ENCODE measurements around the gene ETV7.

The ETV7 gene

DNA sequence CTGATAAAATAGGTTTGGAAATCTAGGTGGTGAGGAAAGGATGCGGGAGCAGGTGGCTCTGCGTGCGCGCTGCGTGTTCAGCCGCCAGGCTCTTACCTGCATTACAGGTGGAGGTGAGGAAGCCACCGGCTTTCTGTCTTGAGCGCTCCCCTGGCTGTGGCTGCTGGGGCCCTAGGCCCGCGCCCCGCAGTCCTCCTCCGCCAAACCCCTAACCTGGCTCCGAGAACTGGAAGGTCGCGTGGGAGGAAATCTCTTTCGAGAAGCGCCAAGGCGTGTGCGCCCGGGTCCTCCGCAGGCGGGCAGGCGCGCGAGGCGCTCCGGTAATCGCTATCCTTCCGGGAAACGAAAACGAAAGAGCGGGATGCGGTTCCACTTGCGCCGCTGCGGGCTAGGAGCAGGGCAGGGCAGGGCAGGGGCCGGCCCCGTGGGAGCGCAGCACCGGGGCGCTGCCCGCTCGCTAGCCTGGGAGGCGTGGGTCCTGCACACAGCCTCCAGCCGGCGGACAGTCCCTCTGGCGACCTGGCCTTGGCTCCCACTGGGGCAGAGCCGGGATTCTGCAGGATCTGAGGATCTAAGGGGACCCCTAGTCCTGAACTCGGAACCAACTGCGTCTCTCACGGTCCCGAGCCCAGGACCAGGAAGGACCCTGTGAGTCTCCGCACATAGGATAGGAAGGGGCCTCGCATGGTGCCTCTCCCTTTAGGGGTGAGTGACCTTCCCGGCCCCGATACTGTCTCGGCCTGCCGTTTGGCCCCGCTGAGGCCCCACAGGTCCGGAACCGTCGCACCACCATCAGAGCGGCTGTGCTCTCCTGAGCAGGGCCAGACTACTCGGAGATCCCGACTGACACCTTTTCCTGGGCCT is at the start of gene ETV7:
TSS of gene ETV7 (minus strand) at position 230 of the 864 bp plus-strand sequence. CDS start at position 102, 128 bp downstream.
- Mint-ChIP-seq H3K27me3 (peaks cover 55% of the 10 kb centered on the region), H3K4me3 (peak within 1 kb of the TSS; percentile 86), H3K9me3 (no peaks in the 10 kb centered on the region), H3K36me3 (ENCODE audit: low read depth) (peaks cover 10% of the 10 kb centered on the region), H3K4me1 (ENCODE audit: low read depth) (peaks cover 16% of the 10 kb centered on the region), H3K27ac (peak within 1 kb of the TSS; percentile 74)
- intact Hi-C loops (cut with micrococcal nuclease) = no loop called here

DNA sequence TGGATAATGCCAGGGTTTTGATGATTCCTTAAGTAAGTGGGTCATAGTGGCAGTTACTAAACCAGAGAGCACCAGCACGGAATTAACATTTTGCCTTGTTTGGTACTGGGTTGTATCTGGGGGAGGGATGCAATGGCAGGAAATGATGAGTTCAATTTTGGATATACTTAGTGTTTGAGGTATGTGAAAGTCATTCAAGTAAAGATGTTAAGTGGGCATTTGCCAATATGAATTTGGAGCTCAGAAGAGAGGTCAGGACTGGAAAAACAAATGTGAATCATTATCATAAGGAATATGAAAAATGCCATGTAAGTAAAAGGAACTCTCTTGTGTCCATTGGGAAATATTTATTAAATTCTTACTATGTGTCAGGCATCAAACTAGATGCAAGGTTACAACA is 49.0 kb upstream of the ETV7 start:
- Mint-ChIP-seq H3K9me3 (no peaks in the 10 kb centered on the region), H3K36me3 (ENCODE audit: low read depth) (no peaks in the 10 kb centered on the region), H3K4me1 (ENCODE audit: low read depth) (peaks cover 5% of the 10 kb centered on the region), H3K27me3 (no peaks in the 10 kb centered on the region), H3K27ac (no peak overlapping the region), H3K4me3 (no peak overlapping the region)
- intact Hi-C loops (cut with micrococcal nuclease) = no loop called here

DNA sequence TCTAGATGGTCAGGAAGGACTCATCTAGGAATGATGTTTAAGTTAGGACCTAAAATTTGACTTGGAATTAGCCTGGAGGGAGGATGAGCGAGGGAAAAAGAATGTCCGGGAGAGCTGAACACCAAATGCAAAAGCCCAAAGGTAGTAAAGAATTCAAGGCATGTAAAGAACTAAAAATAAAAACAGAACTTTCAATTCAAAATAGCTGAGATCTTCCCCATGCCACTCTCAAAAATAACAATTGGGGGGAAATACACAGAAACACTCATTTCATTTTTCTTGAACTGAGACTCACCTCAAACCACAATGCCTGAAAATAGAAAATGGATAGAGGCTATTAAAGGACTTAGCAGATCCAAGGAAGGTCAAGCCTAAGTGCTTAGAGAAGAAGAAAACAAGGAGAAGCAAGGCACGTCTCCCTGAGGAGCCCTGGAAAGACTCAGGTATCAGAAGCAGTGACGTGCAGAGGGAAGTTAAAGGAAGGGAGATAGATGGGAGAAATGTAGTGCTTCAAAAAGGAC is 44.7 kb upstream of the ETV7 start:
- Mint-ChIP-seq H3K27ac (no peak overlapping the region), H3K27me3 (no peaks in the 10 kb centered on the region), H3K36me3 (ENCODE audit: low read depth) (no peaks in the 10 kb centered on the region), H3K4me3 (no peak overlapping the region), H3K4me1 (ENCODE audit: low read depth) (no peaks in the 10 kb centered on the region), H3K9me3 (no peaks in the 10 kb centered on the region)
- intact Hi-C loops (cut with micrococcal nuclease) = no loop called here

DNA sequence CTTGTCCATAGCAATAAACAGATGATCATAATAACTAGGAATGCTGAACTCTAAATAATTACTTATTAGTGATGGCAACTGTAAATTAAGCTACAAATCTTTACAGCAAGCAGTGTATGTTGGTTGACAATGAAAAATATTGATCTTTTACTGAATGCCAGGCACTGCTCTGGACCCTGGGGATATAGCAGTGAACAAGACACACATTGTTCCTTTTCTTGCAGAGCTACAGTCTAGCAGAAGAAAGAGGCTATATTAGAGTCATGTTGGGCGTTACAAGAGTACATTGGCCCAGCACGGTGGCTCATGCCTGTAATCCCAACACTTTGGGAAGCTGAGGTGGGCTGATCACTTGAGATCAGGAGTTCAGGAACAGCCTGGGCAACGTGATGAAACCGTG is 43.7 kb upstream of the ETV7 start:
- Mint-ChIP-seq H3K4me1 (ENCODE audit: low read depth) (no peaks in the 10 kb centered on the region), H3K36me3 (ENCODE audit: low read depth) (no peaks in the 10 kb centered on the region), H3K4me3 (no peak overlapping the region), H3K27ac (no peak overlapping the region), H3K9me3 (no peaks in the 10 kb centered on the region), H3K27me3 (no peaks in the 10 kb centered on the region)
- intact Hi-C loops (cut with micrococcal nuclease) = no loop called here

DNA sequence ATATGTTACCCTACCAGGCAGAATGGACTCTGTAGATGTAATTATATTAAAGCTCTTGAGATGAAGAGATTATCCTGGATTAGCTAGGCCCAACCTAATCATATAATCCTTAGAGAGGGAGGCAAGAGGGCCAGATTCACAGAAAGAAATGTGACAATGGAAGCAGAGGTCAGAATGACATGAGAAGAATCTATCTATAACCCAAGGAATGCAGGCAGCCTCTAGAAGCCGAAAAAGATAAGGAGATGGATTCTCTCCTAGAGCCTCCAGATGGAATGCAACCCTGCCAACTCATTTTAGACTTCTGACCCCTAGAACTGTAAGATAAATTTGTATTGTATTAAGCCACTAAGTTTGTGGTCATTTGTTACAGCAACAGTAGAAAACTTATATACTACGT is 42.9 kb upstream of the ETV7 start:
- Mint-ChIP-seq H3K4me3 (no peak overlapping the region), H3K4me1 (ENCODE audit: low read depth) (no peaks in the 10 kb centered on the region), H3K9me3 (no peaks in the 10 kb centered on the region), H3K36me3 (ENCODE audit: low read depth) (no peaks in the 10 kb centered on the region), H3K27me3 (no peaks in the 10 kb centered on the region), H3K27ac (no peak overlapping the region)
- intact Hi-C loops (cut with micrococcal nuclease) = no loop called here

DNA sequence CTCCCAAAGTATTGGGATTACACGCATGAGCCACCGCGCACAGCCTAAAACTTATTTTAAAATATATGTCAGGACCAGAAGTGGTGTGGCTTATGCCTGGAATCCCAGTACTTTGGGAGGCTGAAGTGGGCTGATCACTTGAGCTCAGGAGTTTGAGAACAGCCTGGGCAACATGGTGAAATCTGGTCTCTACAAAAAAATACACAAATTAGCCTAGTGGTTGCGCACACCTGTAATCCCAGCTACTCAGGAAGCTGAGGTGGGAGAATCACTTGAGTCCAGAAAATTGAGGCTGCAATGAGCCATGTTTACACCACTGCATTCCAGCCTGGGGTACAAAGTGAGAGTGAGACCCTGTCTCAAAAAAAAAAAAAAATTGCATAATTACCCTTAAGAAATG is 41.4 kb upstream of the ETV7 start:
- H3K27ac Mint-ChIP-seq = no peak overlapping the region

DNA sequence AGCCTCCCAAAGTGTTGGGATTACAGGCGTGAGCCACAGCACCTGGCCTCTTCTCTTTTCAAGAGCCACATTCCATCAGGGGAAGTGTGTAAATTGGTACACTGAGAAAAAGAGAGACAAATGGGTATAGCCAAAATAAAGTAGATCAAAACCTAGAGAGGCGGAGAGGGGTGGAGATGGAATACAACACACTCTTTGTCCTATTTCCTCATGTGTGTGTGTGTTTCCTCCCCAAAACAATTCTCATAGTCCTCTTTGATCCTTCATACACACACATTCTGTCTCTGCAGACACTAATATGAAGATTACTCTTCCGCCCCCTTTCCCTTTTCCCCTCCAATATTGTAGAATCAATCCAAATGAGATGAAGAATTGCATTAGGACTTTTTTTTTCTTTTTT is 39.2 kb upstream of the ETV7 start:
- no peak overlapping the region for H3K27ac Mint-ChIP-seq
- H3K27me3 Mint-ChIP-seq = no peaks in the 10 kb centered on the region
- no peak overlapping the region for H3K4me3 Mint-ChIP-seq
- H3K9me3 Mint-ChIP-seq = no peaks in the 10 kb centered on the region
- peaks cover 14% of the 10 kb centered on the region for H3K4me1 Mint-ChIP-seq (ENCODE audit: low read depth)
- no peaks in the 10 kb centered on the region for H3K36me3 Mint-ChIP-seq (ENCODE audit: low read depth)
- intact Hi-C loops (cut with micrococcal nuclease) = loop anchor here (10.0 kb wide), 1 partner anchor 68 kb away; no protein-coding TSS in a partner anchor

More for the DNA sequence above, 41.4 kb upstream of the ETV7 start:
- no peaks in the 10 kb centered on the region for H3K27me3 Mint-ChIP-seq
- H3K4me3 Mint-ChIP-seq = no peak overlapping the region
- peaks cover under 1% of the 10 kb centered on the region for H3K4me1 Mint-ChIP-seq (ENCODE audit: low read depth)
- no peaks in the 10 kb centered on the region for H3K36me3 Mint-ChIP-seq (ENCODE audit: low read depth)
- intact Hi-C loops (cut with micrococcal nuclease) = loop anchor here (10.0 kb wide), 1 partner anchor 66 kb away; no protein-coding TSS in a partner anchor
- no peaks in the 10 kb centered on the region for H3K9me3 Mint-ChIP-seq

DNA sequence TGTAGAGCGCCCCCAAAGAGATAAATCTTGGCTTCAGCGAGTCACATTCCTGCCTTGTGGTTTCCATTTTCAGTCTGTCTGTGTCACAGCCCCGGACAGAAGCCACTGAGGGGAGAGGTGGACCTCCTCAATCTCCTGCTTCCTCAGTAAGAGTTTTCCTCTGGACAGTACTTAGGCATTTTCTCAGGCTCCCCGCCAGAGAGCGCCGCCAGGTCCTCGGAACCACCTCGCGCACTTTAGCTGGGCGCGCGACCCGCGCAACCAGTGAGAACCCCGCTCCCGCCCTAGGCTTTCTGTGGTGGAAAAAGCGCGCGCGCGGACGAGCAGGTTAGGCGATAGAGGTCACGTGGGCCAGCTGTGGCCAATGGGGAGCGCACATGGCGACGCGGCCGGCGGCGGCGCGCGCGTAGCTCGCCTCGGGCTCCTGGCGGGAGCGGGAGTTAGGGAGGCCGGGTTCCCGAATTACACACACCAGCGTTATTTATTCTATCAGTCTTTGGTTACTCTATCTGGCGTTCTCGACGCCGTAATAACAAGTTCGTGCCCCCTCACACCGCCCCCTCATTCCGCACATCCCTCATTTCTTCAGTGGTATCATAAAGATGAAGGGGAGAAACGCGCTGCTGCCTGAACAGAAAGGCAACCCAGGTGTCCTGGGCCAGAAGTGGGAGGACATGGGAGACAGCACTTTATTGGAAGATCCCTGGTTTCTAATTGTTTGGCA is 35.8 kb upstream of the ETV7 start:
- Mint-ChIP-seq H3K36me3 (ENCODE audit: low read depth) (no peaks in the 10 kb centered on the region), H3K9me3 (no peaks in the 10 kb centered on the region), H3K27ac (peak overlapping the region; percentile 78), H3K27me3 (no peaks in the 10 kb centered on the region), H3K4me1 (ENCODE audit: low read depth) (peaks cover 28% of the 10 kb centered on the region), H3K4me3 (peak overlapping the region; percentile 80)
- intact Hi-C loops (cut with micrococcal nuclease) = loop anchor here (1.0 to 10.0 kb wide), 4 partner anchors 18 to 169 kb away; partner anchors contain the start of gene SRSF3

DNA sequence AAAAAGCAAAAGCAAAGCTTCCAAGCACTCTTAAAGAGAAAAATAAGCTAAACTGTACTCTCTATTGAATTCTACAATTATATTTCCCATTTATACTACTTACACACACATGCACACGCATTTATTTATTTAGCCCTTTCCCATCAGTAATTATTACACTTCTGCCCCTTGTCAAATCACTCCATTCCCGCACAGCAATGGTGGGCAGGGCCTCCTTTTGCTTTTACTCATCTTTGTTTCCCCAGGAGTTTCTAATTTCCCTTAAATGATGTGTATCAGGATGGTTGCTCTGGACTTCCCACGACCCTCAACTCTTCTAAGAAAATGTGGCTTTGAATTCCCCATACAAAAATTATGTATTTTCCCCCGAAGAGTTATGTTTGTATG is 35.2 kb upstream of the ETV7 start:
- intact Hi-C loops (cut with micrococcal nuclease) = loop anchor here (1.0 to 10.0 kb wide), 4 partner anchors 19 to 170 kb away; partner anchors contain the start of gene SRSF3
- H3K4me3 Mint-ChIP-seq = peak overlapping the region; percentile 80
- no peaks in the 10 kb centered on the region for H3K36me3 Mint-ChIP-seq (ENCODE audit: low read depth)
- peak overlapping the region; percentile 78 for H3K27ac Mint-ChIP-seq
- H3K27me3 Mint-ChIP-seq = no peaks in the 10 kb centered on the region
- peaks cover 28% of the 10 kb centered on the region for H3K4me1 Mint-ChIP-seq (ENCODE audit: low read depth)
- no peaks in the 10 kb centered on the region for H3K9me3 Mint-ChIP-seq

DNA sequence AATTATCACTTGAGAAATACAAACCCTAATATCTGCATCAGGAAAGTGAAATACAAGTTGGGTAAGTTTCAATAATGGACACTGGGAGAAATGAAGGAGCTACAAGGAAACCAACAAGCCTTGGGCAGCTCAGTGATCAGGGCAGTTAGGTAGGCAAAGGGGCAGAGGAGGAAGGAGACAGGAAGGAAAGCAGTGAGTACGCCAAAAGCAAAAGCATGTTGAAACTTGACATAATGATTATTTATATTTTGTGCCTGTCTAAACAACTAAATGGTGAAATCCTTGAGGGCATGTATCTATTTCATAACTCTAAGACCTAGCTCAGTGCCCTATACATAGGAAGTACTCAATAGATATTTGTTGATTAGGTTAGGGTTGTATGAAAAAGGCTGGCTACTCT is 31.8 kb upstream of the ETV7 start:
- H3K4me3 Mint-ChIP-seq = no peak overlapping the region
- H3K9me3 Mint-ChIP-seq = no peaks in the 10 kb centered on the region
- no peaks in the 10 kb centered on the region for H3K36me3 Mint-ChIP-seq (ENCODE audit: low read depth)
- intact Hi-C loops (cut with micrococcal nuclease) = no loop called here
- peaks cover 29% of the 10 kb centered on the region for H3K4me1 Mint-ChIP-seq (ENCODE audit: low read depth)
- H3K27me3 Mint-ChIP-seq = peaks cover 6% of the 10 kb centered on the region
- H3K27ac Mint-ChIP-seq = no peak overlapping the region

DNA sequence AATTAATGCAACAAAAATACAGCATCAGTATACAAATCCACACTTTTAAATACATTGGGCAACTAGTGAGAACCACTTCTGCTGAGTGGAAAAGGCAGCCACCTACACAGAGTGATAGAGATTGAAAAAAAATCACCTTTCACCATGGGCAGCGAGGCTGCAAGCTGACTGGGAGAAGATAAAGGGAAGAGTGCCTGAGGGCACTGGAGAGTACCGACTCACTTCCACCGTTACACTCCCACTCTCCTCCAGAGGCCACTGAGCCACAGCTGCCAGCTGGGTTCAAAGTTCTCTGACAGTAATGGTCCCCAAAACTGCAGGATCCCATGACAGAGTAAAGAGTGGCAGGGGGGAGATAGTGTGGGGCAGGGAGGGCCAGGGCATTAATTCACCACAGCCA is 31.1 kb upstream of the ETV7 start:
- Mint-ChIP-seq H3K36me3 (ENCODE audit: low read depth) (no peaks in the 10 kb centered on the region), H3K9me3 (no peaks in the 10 kb centered on the region), H3K27me3 (peaks cover 7% of the 10 kb centered on the region), H3K4me3 (no peak overlapping the region), H3K27ac (no peak overlapping the region), H3K4me1 (ENCODE audit: low read depth) (peaks cover 29% of the 10 kb centered on the region)
- intact Hi-C loops (cut with micrococcal nuclease) = no loop called here

DNA sequence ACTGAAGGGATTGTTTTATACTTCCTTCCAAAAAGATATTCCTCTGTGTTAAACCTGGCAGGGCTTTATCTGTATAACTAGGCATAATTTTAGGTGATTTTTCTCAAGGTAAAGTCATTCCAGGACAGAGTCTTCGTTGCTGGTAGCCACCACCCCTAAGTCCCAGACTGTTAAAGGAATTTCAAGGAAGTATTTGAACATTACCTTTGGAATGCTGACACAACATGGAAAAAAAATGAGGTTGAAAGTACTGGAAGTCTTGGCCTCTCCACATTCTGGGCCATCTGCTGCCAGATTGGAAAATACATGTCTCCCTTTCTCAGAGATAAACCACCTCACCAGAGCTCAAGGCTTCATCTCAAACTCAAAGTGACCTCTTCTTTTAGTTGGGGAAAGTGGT is 27.0 kb upstream of the ETV7 start:
- Mint-ChIP-seq H3K9me3 (peaks cover 9% of the 10 kb centered on the region), H3K4me1 (ENCODE audit: low read depth) (peaks cover 15% of the 10 kb centered on the region), H3K27me3 (peaks cover 16% of the 10 kb centered on the region), H3K27ac (no peak overlapping the region), H3K36me3 (ENCODE audit: low read depth) (no peaks in the 10 kb centered on the region), H3K4me3 (no peak overlapping the region)
- intact Hi-C loops (cut with micrococcal nuclease) = no loop called here

DNA sequence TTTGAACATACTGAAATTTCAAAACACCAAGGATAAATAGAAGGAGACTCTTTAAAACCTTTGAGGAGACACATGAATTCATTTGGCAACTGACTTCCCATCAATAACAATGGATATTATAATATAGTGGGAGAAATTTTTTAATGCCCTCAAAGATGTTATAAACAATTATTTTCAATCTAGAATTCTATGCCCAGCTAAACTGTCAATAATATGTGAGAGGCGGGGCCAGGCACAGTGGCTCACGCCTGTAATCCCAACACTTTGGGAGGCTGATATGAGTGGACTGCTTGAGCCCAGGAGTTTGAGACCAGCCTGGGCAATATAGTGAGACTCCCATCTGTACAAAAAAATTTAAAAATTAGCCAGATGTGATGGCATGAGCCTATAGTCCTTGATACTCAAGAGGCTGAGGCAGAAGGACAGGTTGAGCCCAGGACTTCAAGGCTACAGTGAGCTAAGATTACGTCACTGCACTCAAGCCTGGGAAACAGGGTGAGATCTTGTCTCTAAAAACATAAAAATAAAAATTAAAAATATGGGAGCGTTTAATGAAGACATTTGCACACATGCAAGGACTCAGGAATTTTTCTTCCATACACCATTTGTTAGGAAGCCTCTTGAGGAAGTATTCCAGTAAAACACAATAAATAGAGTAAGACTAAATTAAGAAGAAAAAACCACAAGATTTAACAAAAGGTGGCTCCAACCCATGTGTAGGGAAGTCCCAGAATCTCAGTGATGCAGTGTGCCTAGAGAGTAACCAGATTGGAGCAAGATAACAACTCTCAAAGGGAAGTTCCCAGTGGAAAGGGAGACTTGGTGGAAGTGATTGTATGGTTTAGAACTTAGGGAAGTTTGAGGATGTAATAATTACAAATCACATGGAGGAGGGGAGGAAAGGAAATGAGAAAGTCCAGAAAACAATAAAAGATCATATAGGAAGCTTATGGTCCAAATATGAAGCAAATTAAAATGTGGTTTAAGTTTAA is 26.3 kb upstream of the ETV7 start:
- peaks cover 9% of the 10 kb centered on the region for H3K4me1 Mint-ChIP-seq (ENCODE audit: low read depth)
- no peak overlapping the region for H3K4me3 Mint-ChIP-seq
- peaks cover 16% of the 10 kb centered on the region for H3K27me3 Mint-ChIP-seq
- no peaks in the 10 kb centered on the region for H3K36me3 Mint-ChIP-seq (ENCODE audit: low read depth)
- intact Hi-C loops (cut with micrococcal nuclease) = no loop called here
- H3K9me3 Mint-ChIP-seq = peaks cover 9% of the 10 kb centered on the region
- H3K27ac Mint-ChIP-seq = no peak overlapping the region
